NCI-H2107 treated with DMSO at 0.1 percent for 48 hours (cell line): ENCODE data around the gene CMTM4.
"Not testable (repeated sequence)": the region's sequence is repeated elsewhere in the genome, so short reads cannot be mapped to it uniquely, and the experiment has no call there.

Source experiments
- DNase-seq: peaks from one replicate; lab custom pipeline; 2025; ENCODE audit not compliant: unreplicated experiment; lab: John Stamatoyannopoulos, UW

CMTM4 gene

DNA sequence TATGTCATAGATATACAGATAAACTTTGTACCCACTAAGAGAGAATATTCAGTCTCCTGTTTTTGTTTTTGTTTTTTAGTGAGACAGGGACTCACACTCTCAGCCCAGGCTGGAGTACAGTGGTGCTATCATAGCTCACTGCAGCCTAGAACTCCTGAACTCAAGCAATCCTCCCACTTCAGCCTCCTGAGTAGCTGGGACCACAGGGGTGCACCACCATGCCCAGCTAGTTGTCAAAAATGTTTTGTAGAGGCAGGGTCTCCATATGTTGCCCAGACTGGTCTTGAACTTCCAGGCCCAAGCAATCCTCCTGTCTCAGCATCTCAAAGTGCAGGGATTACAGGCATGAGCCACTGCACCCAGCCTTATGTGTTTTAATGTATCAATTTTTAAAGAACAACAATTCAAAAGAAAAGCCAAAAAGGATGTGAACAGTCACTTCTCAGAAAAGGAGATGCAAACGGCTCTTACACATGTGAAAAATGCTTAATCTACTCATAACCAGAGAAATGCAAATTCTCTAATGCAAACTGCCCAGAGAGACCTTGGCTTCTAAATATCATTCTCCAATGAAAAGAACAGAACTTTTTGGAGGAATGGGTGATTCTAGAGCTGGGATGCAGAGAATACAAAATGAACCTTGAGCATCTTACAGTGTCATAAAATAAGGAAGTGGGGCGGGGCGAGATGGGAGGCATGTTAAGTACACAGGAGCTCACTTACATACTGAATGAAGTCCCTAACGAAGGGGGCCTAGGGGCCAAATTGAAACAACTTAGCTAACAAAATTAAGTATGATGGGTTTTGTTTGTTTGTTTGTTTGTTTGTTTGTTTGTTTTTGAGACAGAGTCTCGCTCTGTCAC, 99.3 kb downstream of the CMTM4 start:
- DNase-seq = no peak

DNA sequence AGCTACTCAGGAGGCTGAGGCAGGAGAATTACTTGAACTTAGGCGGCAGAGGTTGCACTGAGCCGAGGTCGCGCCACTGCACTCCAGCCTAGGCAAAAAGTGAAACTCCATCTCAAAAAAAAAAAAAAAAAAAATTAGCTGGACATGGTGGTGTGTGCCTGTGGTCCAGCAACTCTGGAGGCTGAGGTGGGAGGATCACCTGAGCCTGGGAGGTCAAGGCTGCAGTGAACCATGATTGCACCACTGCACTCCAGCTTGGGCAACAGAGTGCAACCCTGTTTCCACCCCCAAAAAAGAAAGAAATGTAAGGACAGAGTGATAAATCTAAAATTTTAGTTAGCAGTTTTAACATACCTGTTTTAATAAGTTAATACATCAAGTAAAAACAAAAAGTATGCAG, 100.0 kb downstream of the CMTM4 start:
- DNase-seq = not testable (repeated sequence)

DNA sequence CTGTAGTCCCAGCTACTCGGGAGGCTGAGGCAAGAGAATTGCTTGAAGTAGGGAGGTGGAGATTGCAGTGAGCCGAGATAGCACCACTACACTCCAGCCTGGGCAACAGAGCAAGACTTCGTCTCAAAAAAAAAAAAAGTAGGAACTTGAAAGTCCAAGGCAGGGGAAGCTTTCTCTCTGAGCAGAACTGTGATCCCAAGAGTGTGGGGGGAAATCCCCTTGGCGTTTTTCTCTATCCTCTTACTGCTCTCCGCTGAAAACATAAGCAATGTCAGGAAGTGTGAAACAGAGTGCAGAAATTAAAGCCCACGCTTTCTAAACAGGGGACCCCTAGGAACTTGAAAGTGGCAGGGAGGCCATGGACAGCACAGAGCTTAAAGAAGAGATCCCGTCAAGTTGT, 101.8 kb downstream of the CMTM4 start:
- DNase-seq = no peak

DNA sequence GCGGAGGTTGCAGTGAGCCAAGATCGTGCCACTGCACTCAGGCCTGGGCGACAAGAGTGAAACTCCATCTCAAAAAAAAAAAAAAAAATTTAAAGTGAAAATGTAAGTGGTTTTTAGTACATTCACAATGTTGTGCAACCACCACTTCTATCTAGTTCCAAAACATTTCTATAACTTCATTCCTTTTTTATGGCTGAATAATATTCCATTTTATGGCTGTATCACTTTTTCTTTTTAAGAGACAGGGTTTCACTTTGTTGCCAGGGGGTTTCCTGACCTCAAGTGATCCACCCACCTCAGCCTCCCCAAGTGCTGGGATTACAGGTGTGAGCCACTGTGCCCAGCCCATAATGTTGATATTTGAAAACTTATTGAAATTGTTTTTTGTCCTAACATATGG, 103.7 kb downstream of the CMTM4 start:
- no peak for DNase-seq

DNA sequence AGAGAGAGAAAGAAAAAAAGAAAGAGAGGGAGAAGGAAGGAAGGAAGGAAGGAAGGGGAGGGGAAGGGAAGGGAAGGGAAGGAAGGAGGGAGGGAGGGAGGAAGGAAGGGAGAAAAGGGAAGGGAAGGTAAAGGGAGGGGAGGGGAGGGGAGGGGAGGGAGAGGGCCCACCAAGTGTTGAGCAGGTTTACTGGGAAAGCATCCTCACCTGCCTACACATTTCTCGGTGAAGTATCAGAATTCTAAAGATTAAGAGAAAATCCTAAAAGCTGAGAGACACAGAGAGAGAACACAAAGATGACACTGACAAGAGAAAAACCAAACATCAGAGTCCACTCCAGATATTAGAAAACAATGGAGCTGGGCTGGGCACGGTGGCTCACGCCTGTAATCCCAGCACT, 104.3 kb downstream of the CMTM4 start:
- DNase-seq = no peak

DNA sequence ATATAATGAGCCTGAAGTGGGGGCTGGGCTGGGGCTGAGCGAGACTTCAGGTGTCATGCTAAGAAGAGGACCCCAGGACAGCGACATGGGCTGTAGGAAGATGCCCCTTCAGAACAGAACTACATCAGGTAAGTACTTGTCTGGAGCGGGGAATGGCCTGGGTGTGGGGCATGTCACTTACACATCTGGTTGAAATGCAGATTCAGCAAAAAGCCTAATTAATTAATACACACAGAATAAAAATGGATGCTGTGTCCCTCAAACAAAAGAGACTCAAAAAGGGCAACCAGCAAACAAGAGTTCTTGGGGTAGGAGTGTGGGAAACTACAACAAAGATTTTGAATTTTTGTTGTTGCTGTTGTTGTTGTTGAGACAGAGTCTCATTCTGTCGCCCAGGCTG, 105.5 kb downstream of the CMTM4 start:
- DNase-seq = no peak

DNA sequence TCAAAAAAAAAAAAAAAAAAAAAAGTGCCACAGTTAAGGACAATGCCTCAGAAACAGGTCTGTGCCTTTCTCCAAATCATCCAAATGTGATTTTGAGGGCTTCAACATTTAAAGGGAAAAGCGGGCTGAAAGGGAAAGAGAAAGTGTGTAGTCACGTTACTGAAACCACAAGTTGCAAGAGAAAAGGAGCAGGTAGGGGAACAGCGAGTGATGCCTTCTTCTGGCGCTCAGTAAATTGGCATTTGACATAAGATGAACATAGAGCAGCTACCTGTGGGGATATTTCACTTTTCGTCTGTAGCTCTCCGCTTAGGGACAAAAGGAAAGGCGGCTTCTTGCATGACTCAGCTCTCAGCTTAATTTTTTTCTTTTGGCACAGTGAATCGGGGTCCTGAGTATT, 106.2 kb downstream of the CMTM4 start:
- no peak for DNase-seq

DNA sequence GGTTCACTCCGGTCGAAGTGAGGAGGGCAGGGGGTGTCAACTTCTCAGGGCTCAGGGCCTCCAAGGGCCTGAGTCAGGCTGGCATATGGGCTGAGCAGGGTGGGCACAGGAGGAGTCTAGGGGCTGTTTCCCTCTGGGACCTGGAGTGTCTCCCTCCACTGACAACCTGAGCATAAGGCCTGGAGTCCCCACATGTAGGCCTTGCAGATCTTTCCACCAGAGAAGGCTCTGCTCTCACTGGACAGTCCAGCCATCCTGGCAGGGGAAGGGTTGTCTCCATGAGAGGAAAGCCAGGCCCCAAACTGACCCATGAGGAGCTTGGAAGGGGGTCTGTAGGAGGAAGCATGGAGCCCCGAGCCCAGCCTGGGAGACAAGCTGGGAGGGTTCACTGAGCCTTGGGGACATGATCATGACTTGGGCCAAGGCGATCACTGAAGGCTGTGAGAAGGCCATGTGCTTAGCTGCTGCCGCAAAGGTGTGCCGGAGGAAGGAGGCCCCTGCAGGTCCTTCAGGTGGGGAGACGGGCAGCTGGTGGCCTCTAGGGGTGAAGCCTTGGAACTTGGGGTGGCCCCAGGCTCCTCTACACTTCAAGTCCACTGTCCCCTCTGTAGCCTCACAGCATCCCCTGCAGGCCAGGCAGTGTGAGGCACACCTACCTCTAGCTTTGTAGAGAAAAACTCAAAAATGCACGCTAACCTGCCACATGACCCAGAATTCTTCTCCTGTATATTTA, 107.4 kb downstream of the CMTM4 start:
- no peak for DNase-seq

DNA sequence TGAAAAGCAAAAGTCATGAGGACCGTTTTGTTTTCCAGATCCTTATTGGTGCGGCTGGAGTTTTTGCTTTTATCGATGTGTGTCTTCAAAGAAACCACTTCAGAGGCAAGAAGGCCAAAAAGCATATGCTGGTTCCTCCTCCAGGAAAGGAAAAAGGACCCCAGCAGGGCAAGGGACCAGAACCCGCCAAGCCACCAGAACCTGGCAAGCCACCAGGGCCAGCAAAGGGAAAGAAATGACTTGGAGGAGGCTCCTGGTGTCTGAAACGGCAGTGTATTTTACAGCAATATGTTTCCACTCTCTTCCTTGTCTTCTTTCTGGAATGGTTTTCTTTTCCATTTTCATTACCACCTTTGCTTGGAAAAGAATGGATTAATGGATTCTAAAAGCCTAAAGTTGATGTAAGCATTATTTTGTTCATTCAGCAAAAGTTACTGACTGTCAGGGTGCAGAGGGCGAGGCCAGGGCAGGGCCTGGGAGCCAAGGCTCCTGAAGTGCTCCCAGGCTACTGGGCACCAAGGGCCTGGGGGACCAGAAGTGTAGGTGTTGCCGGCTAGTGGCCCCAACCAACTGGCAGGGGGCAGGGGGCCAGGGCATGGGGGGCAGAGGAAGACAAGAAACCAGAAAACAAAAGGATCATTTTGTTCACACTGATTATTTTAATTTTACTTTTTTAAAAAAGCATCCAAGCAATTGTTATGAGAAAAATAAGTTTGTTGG, 108.5 kb downstream of the CMTM4 start:
- no peak for DNase-seq

DNA sequence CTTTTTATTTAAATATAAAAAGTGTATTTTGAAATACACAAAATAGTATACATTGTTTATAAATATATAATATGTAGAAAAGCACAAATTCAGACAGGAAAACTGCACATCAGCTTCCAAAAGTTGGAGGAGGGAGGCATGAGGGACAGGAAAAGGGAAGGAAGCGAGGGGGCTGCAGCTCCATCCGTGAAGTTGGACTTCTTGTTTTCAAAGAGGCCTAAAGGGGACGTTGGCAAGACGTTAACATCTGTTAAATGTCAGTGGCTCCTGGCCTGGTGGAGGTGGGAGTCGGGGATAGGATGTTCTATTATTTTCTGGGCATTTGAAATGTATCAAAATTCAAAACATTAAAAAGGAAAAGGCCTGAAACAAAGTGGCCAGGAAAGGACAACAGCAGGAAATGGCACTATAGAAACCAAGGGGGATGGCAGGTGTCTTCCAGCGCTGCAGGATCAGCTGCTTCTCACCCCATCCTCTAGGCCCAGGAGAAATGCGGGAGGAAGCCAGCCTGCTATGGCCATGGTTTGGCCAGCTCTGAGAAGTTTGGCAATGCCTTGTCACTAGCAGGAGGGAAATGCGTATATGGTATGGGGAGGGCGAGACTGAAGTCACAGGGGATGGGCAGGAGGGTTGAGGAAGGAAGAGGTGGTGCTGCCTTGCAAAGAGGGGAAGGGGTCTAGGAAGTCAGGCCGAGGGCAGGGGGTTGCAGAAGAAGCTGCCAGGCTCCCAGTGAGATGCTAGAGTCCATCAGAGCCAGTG, 110.9 kb downstream of the CMTM4 start:
- no peak for DNase-seq

DNA sequence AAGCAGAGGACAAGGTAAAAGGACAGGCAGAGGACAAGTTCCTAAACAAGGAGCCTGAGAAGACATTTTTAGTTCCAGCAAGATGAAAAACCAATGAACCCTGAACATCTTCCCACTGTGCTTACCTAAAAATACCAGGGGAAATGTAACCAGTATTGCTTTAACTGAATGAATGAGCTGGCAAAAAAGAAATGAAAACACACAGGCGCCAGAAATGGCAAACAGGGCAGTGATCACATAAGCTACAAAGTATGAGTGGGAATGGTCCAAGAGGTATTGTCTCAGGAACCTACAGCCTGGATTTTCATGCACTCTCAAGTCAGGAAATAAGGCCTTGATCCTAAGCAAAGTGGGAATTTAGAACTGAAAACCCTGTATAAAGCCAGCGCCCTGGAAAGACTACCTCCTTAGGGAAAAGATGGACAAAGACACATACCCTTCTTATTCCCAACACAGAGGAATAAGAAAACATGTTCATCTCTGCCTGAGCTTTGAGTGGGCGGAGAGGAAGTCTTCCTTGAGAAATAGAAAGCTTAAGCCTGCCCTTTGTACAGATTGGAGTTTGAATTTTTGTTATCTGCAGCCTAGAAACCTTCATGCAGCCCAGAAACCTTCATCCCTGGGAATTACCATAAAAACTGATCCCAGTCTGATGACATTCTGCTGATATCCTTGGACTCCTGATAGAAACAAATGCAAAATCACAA, 115.1 kb downstream of the CMTM4 start:
- no peak for DNase-seq

DNA sequence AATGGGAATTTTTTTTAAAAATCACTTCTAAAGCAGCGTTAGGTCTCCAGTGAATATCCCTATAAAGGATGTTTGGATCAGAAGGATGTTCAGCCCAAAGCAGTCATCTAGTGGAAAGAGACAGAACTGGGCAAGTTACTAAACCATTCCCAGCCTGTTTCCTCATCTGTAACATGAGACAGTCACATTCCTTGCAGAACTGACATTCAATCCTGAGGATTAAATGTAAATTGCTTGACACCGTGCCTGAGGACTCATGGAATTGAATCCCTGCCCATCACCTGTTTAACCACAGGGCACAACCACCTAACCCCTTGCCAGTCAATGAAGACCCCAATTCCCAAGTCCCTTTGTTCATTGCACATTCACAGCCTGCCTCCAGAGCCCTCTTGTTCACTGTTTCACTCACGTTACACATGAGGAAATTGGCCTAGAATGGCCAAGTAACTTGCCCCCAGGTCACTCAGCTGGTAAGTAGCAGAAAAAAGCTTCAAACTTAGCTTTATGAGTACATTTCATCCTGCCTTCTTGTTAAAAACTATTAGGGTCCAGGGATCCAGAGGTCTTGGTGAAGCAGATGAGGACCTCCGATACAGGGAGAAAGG, 115.8 kb downstream of the CMTM4 start:
- peak; percentile 31 for DNase-seq

DNA sequence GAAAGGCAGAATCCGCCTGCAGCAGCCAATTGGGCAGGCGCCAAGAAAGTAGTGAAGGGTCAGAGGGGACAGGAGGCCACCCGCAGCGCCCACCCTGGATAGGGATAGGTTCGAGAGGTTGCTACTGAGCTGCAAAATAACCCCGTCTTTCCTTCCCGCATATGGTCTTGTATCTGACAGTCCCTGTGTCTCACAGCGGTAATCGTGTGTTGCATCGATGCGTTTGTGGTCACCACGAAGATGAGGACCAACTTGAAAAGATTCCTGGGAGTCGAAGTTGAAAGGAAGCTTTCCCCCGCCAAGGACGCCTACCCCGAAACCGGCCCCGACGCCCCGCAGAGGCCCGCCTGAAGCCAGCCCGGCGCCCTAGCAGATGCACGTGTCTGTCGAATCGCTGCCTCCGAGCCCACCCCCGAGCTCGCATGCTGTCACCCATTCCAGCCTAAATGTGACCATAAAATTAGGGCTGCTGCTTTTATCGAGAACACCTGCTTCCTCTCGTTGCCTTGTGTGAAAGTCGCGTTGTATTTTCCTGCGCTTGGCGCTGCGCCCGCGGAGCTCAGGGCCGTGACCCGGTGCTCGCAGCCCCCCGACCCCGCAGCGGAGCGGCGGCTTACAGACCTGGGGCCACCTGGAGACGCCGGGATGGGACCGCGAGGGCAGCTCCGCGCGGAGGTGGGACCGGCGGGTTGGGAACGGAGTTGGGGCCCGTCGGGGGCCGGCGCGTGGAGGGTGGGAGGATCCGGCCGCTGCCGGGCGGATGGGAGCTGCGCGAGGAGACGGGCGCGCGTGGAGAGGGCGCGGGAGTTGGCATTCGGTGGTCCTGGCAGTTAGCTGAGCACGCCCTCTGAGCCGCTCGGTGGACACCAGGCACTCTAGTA, 117.7 kb downstream of the CMTM4 start, which contains the start of gene CMTM2:
Gene CMTM2, plus strand, starts transcription at position 813 of the 881 bp plus-strand sequence. CDS start 145 bp downstream, outside the sequence.
- DNase-seq = no peak

DNA sequence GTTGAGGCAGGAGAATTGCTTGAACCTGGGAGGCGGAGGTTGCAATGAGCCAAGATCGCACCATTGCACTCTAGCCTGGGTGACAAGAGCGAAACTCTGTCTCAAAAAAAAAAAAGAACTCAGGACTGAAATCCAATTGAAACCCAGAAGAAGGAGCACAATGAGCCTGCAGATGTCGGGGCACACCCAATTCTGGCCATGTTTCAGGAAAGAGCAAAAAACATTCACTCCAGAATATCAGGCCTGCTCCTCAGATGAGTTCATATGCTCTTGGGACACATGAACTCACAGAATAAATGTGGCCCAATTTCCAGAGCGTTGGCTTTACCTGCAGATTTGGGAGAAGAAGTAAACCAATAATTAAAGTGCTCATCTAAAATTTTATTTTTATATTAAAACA, 120.2 kb downstream of the CMTM4 start:
- DNase-seq = no peak

DNA sequence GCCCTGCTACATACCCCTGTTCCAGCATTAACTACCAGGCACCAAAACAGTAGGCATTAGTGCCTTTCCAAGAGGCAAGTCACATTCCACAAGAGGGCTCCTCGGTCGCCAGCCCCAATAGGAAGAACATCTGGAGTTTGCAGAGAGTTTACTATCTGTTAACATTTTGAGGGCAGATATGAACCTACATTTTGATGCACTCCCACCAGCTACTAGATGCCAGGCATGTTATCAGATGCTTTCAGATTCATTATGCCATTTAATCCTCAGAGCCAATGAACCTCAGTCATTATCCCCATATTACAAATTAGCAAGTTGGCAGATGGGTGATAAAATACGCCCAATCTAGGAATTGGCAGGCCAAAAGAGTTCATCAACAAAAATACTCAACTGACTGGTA, 121.5 kb downstream of the CMTM4 start:
- no peak for DNase-seq

DNA sequence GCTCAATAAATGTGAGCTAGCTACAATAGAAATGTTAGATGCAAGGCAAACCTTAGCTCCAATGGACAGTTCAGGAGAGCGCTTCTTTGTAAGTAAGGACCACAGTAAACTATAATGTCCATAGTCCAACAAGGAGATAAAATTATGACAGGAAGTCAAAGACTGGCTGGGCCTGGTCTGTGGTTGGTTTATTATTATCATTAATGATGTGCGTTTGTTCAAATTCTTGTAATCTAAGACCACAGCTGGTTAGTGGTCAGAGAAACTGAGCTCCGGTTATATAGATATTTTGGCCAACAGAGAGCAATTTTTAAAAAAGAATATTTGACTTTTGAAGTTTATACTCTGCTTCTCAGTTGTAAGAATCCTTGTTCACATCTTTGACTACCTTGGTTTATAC, 122.0 kb downstream of the CMTM4 start:
- DNase-seq = no peak

DNA sequence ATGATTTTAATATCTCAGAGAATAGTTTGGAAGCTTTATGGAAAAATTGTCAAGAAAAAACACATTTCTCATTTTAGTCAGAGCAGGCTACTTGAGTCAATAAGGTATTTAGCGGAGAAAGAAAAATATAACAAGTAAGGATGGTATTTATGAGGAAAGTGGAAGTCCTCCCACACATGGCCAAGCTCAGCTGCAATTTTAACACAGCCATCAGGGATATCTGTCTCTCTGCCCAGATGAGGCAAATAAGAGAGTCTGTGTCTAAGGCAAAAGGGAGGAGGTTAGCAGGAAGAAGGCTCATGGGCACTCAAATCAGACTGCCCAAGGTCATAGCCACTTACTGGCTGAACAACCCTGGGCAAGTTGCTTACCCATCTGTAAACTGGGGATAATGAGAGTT, 122.5 kb downstream of the CMTM4 start:
- no peak for DNase-seq

DNA sequence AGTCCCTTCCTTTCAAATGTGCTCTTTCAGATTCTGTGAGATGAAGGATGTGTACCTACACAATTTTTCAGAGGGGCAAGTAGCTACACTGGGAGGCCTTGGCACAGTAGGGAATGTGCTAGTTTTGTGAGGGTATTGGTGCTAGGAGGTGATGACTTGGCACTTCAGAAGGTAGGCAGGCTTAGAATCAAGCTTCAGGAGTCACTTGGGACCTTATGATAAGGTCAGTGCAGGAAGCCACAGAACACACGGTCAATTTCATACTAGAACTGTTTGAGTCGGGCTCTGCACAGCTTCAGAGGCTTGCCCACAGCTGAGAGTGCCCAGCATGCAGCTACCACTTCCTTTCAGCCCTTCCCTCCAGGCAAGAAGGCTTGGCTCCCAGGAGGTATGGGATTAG, 124.2 kb downstream of the CMTM4 start:
- DNase-seq = no peak

DNA sequence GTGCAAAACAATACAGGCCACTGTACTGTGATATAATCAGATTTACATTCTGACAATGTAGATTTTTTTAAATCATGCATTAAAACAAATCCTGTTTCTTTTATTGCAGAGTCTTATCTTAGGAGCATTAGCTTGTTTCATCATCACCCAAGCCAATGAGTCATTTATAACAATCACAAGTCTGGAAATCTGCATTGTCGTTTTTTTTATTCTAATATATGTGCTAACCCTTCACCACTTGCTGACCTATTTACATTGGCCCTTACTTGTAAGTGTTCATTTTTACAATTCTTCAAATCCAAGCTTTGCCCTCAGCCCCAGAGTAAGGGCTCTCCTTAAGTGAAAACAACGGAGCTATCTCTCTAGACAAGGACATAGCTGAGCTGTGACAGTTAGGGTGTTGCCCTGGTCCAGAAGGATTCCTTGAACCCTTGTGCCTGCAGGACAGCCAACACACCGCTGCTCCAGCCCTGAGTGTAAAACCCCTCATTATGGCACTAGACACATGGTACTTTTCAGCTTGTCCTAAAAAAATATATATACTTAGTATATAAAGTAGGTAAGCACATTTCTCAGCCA, 126.6 kb downstream of the CMTM4 start:
- DNase-seq = no peak
